ENCODE data around the gene PDGFC. TPM values are rescaled to one million over a fixed set of nuclear protein-coding genes. Genes with fewer than 3 reads are reported as not detected.

PDGFC gene
- total and polyA plus RNA-seq, 2 of the 13 experiments (the other 11 are each of a cell fraction or from before 2014, with no cell fraction given): 4.6 to 9.1 TPM

DNA sequence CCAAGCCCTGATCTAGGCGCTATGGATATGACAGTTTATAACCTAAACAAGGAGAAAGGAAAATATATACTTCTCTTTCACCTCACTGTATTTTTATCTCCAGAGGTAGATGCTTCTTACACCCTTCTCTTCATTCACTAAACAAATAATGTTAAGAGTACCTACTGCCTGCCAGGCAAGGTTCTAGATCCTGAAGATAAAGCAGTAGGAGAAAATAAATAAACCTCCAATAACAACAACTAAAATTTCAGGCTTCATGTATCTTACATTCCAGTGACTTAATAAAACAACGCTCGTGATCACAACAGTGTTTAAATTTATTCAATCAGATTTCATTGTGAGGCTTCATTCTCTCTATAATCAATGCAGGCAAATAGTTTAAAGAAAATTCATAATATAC is 20.7 kb downstream of the PDGFC start:
- no peak overlapping the region for H3K9ac ChIP-seq (ENCODE audit: insufficient read depth, low read depth, low read length)
- TF ChIP-seq ZNF792 (CRISPR knock-in tag; IDR thresholded peaks at IDR 0.05) (no peak), ZSCAN20 (CRISPR knock-in tag; IDR thresholded peaks at IDR 0.05; ENCODE audit: borderline replicate concordance) (no peak), POLR2G (IDR thresholded peaks at IDR 0.05; ENCODE audit: low read depth, low read length) (no peak), BRCA1 (CRISPR knock-in tag; IDR thresholded peaks at IDR 0.05) (no peak), DMAP1 (CRISPR knock-in tag; IDR thresholded peaks at IDR 0.05) (no peak), CCDC6 (CRISPR knock-in tag; IDR thresholded peaks at IDR 0.05) (no peak), MED1 (CRISPR knock-in tag; IDR thresholded peaks at IDR 0.05) (no peak), ZSCAN12 (CRISPR knock-in tag; IDR thresholded peaks at IDR 0.05) (no peak), JARID2 (CRISPR knock-in tag; IDR thresholded peaks at IDR 0.05; ENCODE audit: insufficient replicate concordance) (no peak), TBX3 (IDR thresholded peaks at IDR 0.05; ENCODE audit: borderline replicate concordance) (no peak), ZNF850 (CRISPR knock-in tag; conservative IDR thresholded peaks at IDR 0.05) (no peak), ARID2 (CRISPR knock-in tag; IDR thresholded peaks at IDR 0.05; ENCODE audit: borderline replicate concordance) (no peak), ZNF326 (CRISPR knock-in tag; IDR thresholded peaks at IDR 0.05; ENCODE audit: borderline replicate concordance) (no peak), KDM6A (CRISPR knock-in tag; IDR thresholded peaks at IDR 0.05; ENCODE audit: low read depth) (no peak)
- TF ChIP-seq, protein P1, sequence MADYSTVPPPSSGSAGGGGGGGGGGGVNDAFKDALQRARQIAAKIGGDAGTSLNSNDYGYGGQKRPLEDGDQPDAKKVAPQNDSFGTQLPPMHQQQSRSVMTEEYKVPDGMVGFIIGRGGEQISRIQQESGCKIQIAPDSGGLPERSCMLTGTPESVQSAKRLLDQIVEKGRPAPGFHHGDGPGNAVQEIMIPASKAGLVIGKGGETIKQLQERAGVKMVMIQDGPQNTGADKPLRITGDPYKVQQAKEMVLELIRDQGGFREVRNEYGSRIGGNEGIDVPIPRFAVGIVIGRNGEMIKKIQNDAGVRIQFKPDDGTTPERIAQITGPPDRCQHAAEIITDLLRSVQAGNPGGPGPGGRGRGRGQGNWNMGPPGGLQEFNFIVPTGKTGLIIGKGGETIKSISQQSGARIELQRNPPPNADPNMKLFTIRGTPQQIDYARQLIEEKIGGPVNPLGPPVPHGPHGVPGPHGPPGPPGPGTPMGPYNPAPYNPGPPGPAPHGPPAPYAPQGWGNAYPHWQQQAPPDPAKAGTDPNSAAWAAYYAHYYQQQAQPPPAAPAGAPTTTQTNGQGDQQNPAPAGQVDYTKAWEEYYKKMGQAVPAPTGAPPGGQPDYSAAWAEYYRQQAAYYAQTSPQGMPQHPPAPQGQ (CRISPR knock-in tag; IDR thresholded peaks at IDR 0.05; ENCODE audit: borderline replicate concordance): no peak
- TF ChIP-seq, protein P2, sequence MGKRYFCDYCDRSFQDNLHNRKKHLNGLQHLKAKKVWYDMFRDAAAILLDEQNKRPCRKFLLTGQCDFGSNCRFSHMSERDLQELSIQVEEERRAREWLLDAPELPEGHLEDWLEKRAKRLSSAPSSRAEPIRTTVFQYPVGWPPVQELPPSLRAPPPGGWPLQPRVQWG (CRISPR knock-in tag; IDR thresholded peaks at IDR 0.05; ENCODE audit: borderline replicate concordance, low read depth): no peak
- TF ChIP-seq, protein P3, sequence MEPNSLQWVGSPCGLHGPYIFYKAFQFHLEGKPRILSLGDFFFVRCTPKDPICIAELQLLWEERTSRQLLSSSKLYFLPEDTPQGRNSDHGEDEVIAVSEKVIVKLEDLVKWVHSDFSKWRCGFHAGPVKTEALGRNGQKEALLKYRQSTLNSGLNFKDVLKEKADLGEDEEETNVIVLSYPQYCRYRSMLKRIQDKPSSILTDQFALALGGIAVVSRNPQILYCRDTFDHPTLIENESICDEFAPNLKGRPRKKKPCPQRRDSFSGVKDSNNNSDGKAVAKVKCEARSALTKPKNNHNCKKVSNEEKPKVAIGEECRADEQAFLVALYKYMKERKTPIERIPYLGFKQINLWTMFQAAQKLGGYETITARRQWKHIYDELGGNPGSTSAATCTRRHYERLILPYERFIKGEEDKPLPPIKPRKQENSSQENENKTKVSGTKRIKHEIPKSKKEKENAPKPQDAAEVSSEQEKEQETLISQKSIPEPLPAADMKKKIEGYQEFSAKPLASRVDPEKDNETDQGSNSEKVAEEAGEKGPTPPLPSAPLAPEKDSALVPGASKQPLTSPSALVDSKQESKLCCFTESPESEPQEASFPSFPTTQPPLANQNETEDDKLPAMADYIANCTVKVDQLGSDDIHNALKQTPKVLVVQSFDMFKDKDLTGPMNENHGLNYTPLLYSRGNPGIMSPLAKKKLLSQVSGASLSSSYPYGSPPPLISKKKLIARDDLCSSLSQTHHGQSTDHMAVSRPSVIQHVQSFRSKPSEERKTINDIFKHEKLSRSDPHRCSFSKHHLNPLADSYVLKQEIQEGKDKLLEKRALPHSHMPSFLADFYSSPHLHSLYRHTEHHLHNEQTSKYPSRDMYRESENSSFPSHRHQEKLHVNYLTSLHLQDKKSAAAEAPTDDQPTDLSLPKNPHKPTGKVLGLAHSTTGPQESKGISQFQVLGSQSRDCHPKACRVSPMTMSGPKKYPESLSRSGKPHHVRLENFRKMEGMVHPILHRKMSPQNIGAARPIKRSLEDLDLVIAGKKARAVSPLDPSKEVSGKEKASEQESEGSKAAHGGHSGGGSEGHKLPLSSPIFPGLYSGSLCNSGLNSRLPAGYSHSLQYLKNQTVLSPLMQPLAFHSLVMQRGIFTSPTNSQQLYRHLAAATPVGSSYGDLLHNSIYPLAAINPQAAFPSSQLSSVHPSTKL (CRISPR knock-in tag; IDR thresholded peaks at IDR 0.05): no peak
- H3K4me1 ChIP-seq (ENCODE audit: insufficient read depth, low read length): peaks cover 45% of the 10 kb centered on the region
- no peak overlapping the region for H3K4me3 ChIP-seq (replicated peaks in 1 of 3; ENCODE audit: insufficient read depth in 1 of 3, low read depth in 2 of 3, low read length in 3 of 3)
- H3K79me2 ChIP-seq (ENCODE audit: insufficient read depth, low read length): no peaks in the 10 kb centered on the region
- no peaks in the 10 kb centered on the region for H3K27me3 ChIP-seq (ENCODE audit: control insufficient read depth in 1 of 2, insufficient read depth in 2 of 2, low read length in 2 of 2)
- FAIRE-seq (no peak), DNase-seq (ENCODE audit: low spot score) (no peak), ATAC-seq (no peak)
- in situ Hi-C loops (cut with HindIII; ENCODE audit: extremely low pct_ligation_motif_present, low pct_unique_long_range_greater_than_20kb): loop anchor here (25.0 kb wide), 1 partner anchor 1086 kb away; no protein-coding TSS in a partner anchor
- intact Hi-C loops (cut with micrococcal nuclease; ENCODE audit: unreplicated experiment): no loop called here
- H4K20me1 ChIP-seq (ENCODE audit: insufficient read depth, low read length): no peaks in the 10 kb centered on the region
- no TSS peak for BruUV-seq (replicated peaks)
- ChIA-PET CTCF (ENCODE audit: low intra/inter-chr PET ratio, low total read pairs) (no interaction called here), POLR2A (no interaction called here)
- WGBS (ENCODE audit: low lambda C conversion rate): 96% methylated on average over 3 of the region's 3 CpGs
- no peak overlapping the region for H2AFZ ChIP-seq (ENCODE audit: low read length)
- no peaks in the 10 kb centered on the region for H3K9me3 ChIP-seq (ENCODE audit: low read length)
- H3K36me3 ChIP-seq (replicated peaks in 1 of 2; ENCODE audit: control insufficient read depth in 1 of 2, insufficient read depth in 2 of 2, low read length in 2 of 2): no peaks in the 10 kb centered on the region
- no peak overlapping the region for H3K27ac ChIP-seq (ENCODE audit: extremely low read length, insufficient read depth, low read length)
- H3K4me2 ChIP-seq (ENCODE audit: low read depth, low read length): no peak overlapping the region

Measured in HepG2 (cell line).